ENCODE results near the gene LRRC17. TPM values are rescaled to one million over a fixed set of nuclear protein-coding genes. Genes with fewer than 3 reads are reported as not detected.
"Not testable (repeated sequence)": the region's sequence is repeated elsewhere in the genome, so short reads cannot be mapped to it uniquely, and the experiment has no call there.

The LRRC17 gene
- total and polyA plus RNA-seq, 9 donors, result 32.2 to 145 (median 60.4) TPM

GRCh38 chr7:102951839-102952238 lies 39.0 kb downstream of the LRRC17 start:
- H3K27ac ChIP-seq, result no peak overlapping the region
- WGBS, 3 donors, result 97 to 99% (median 97%) methylated on average over 3 of the region's 3 CpGs
- no peak overlapping the region for H3K4me3 ChIP-seq
- intact Hi-C loops (cut with DNase I), result no loop called here
- H3K4me1 ChIP-seq (ENCODE audit: insufficient read depth), result peaks cover under 1% of the 10 kb centered on the region
- no peaks in the 10 kb centered on the region for H3K36me3 ChIP-seq
- no peaks in the 10 kb centered on the region for H3K27me3 ChIP-seq
- DNase-seq, result no peak
- no peak for TF ChIP-seq CTCF (IDR thresholded peaks at IDR 0.05)
- TF ChIP-seq POLR2A (IDR thresholded peaks at IDR 0.05), result no peak
- no peak for TF ChIP-seq EP300 (IDR thresholded peaks at IDR 0.05)
- H3K9me3 ChIP-seq, result no peaks in the 10 kb centered on the region

- Histone ChIP-seq H3K27me3 (no peaks in the 10 kb centered on the region), H3K4me3 (no peak overlapping the region), H3K9me3 (no peaks in the 10 kb centered on the region), H3K36me3 (no peaks in the 10 kb centered on the region), H3K4me1 (ENCODE audit: insufficient read depth) (no peaks in the 10 kb centered on the region), H3K27ac (no peak overlapping the region)
- TF ChIP-seq POLR2A (IDR thresholded peaks at IDR 0.05) (no peak), CTCF (IDR thresholded peaks at IDR 0.05) (no peak), EP300 (IDR thresholded peaks at IDR 0.05) (no peak)
- intact Hi-C loops (cut with DNase I), result no loop called here
- no peak for DNase-seq
Observed at GRCh38 chr7:102953406-102953805, 40.6 kb downstream of the LRRC17 start.

- H3K27me3 ChIP-seq; H3K4me3 ChIP-seq; H3K36me3 ChIP-seq; H3K27ac ChIP-seq; DNase-seq; intact Hi-C loops (cut with DNase I); H3K4me1 ChIP-seq (ENCODE audit: insufficient read depth); H3K9me3 ChIP-seq: not testable (repeated sequence)
- WGBS, 3 donors, result 93 to 97% (median 96%) methylated on average over 4 of the region's 4 CpGs
Observed at GRCh38 chr7:102954359-102954758, 41.6 kb downstream of the LRRC17 start.

GRCh38 chr7:102958004-102958403 lies 45.2 kb downstream of the LRRC17 start:
- WGBS, 3 donors, result 90 to 100% (median 93%) methylated on average over 3 of the region's 3 CpGs
- intact Hi-C loops (cut with DNase I); H3K36me3 ChIP-seq: not testable (repeated sequence)

GRCh38 chr7:102961993-102962392 lies 49.2 kb downstream of the LRRC17 start:
- H3K27ac ChIP-seq; H3K36me3 ChIP-seq; H3K4me1 ChIP-seq (ENCODE audit: insufficient read depth); H3K27me3 ChIP-seq; H3K9me3 ChIP-seq; H3K4me3 ChIP-seq; intact Hi-C loops (cut with DNase I); DNase-seq: not testable (repeated sequence)
- WGBS, 3 donors, result 54 to 100% (median 96%) methylated on average over 1 to 2 of the region's 2 CpGs

More at GRCh38 chr7:102958004-102958403, 45.2 kb downstream of the LRRC17 start:
- not testable (repeated sequence) for H3K4me3 ChIP-seq; H3K27me3 ChIP-seq; H3K9me3 ChIP-seq; H3K27ac ChIP-seq; DNase-seq; H3K4me1 ChIP-seq (ENCODE audit: insufficient read depth)

GRCh38 chr7:102966465-102966864 lies 53.7 kb downstream of the LRRC17 start:
- intact Hi-C loops (cut with DNase I), result no loop called here
- DNase-seq, result no peak
- no peaks in the 10 kb centered on the region for H3K36me3 ChIP-seq

More at GRCh38 chr7:102966465-102966864, 53.7 kb downstream of the LRRC17 start:
- no peak overlapping the region for H3K4me3 ChIP-seq
- TF ChIP-seq CTCF (IDR thresholded peaks at IDR 0.05) (no peak), POLR2A (IDR thresholded peaks at IDR 0.05) (no peak), EP300 (IDR thresholded peaks at IDR 0.05) (no peak)
- 64 to 74% (median 72%) methylated on average over 2 of the region's 2 CpGs for WGBS, 3 donors
- H3K4me1 ChIP-seq (ENCODE audit: insufficient read depth), result no peaks in the 10 kb centered on the region
- H3K9me3 ChIP-seq, result no peaks in the 10 kb centered on the region
- no peak overlapping the region for H3K27ac ChIP-seq
- H3K27me3 ChIP-seq, result no peaks in the 10 kb centered on the region
